Measurements from ENCODE around the gene RALGAPB.
A peak's percentile ranks its signal among the peaks of the same experiment; 100 is the strongest.
"Not testable (repeated sequence)": the region's sequence is repeated elsewhere in the genome, so short reads cannot be mapped to it uniquely, and the experiment has no call there.

Gene RALGAPB

GRCh38 chr20:38446441-38447209, 26.0 kb upstream of the RALGAPB start:
- peak; percentile 84 to 90 (median 89) for DNase-seq (ENCODE audit: low read depth in 2 of 3, low spot score in 2 of 3)

GRCh38 chr20:38447251-38447661, 25.4 kb upstream of the RALGAPB start:
- no peak for DNase-seq (ENCODE audit: low read depth in 2 of 3, low spot score in 2 of 3)

GRCh38 chr20:38447931-38448675, 24.5 kb upstream of the RALGAPB start:
- DNase-seq (ENCODE audit: low read depth in 2 of 3, low spot score in 2 of 3): no peak

GRCh38 chr20:38449046-38449445, 23.6 kb upstream of the RALGAPB start:
- DNase-seq (ENCODE audit: low read depth in 2 of 3, low spot score in 2 of 3): no peak

- no peak for DNase-seq (ENCODE audit: low read depth in 2 of 3, low spot score in 2 of 3)
These were observed 22.1 kb upstream of the RALGAPB start for GRCh38 chr20:38450412-38450975.

- DNase-seq (ENCODE audit: low read depth in 2 of 3, low spot score in 2 of 3): no peak
These were observed 19.6 kb upstream of the RALGAPB start for GRCh38 chr20:38452880-38453624.

- no peak for DNase-seq (ENCODE audit: low read depth in 2 of 3, low spot score in 2 of 3)
These were observed 18.7 kb upstream of the RALGAPB start for GRCh38 chr20:38453941-38454340.

GRCh38 chr20:38454556-38455473, 17.8 kb upstream of the RALGAPB start:
- no peak for DNase-seq (ENCODE audit: low read depth in 2 of 3, low spot score in 2 of 3)

- no peak for DNase-seq (ENCODE audit: low read depth in 2 of 3, low spot score in 2 of 3)
These were observed 14.3 kb upstream of the RALGAPB start for GRCh38 chr20:38458314-38458713.

- DNase-seq (ENCODE audit: low read depth in 2 of 3, low spot score in 2 of 3): no peak
These were observed 12.5 kb upstream of the RALGAPB start for GRCh38 chr20:38460040-38460623.

GRCh38 chr20:38460631-38461030, 12.0 kb upstream of the RALGAPB start:
- not testable (repeated sequence) for DNase-seq (ENCODE audit: low read depth in 2 of 3, low spot score in 2 of 3)

GRCh38 chr20:38461167-38461566, 11.5 kb upstream of the RALGAPB start:
- not testable (repeated sequence) for DNase-seq (ENCODE audit: low read depth in 2 of 3, low spot score in 2 of 3)

GRCh38 chr20:38461569-38461968, 11.1 kb upstream of the RALGAPB start:
- DNase-seq (ENCODE audit: low read depth in 2 of 3, low spot score in 2 of 3): not testable (repeated sequence)

- DNase-seq (ENCODE audit: low read depth in 2 of 3, low spot score in 2 of 3): no peak
These were observed 6.5 kb upstream of the RALGAPB start for GRCh38 chr20:38466171-38466570.

GRCh38 chr20:38466983-38467382, 5.7 kb upstream of the RALGAPB start:
- DNase-seq (ENCODE audit: low read depth in 2 of 3, low spot score in 2 of 3): no peak

- no peak for DNase-seq (ENCODE audit: low read depth in 2 of 3, low spot score in 2 of 3)
These were observed 1.4 kb upstream of the RALGAPB start for GRCh38 chr20:38471245-38471644.

GRCh38 chr20:38471987-38472512, 593 bp upstream of the RALGAPB start:
- peak in 1 of 3 experiments; percentile 8 for DNase-seq (ENCODE audit: low read depth in 2 of 3, low spot score in 2 of 3)

- no peak for DNase-seq (ENCODE audit: low read depth in 2 of 3, low spot score in 2 of 3)
These were observed 738 bp downstream of the RALGAPB start for GRCh38 chr20:38473367-38473795.

- DNase-seq (ENCODE audit: low read depth in 2 of 3, low spot score in 2 of 3): no peak
These were observed 5.1 kb downstream of the RALGAPB start for GRCh38 chr20:38477747-38478146.

GRCh38 chr20:38479596-38479995, 7.0 kb downstream of the RALGAPB start:
- DNase-seq (ENCODE audit: low read depth in 2 of 3, low spot score in 2 of 3): no peak

Measured in activated CD8-positive, alpha-beta memory T cell treated with anti-CD3 and anti-CD28 coated beads for 48 hours (primary cell).